HG03159 (cell line): ENCODE data around the gene MYLIP.

ENCODE experiments used
- ATAC-seq: cut with Tn5 transposase; IDR thresholded peaks from one replicate; pipeline ENCODE4 v1.9.1; 2021; ENCODE audit warnings: mild to moderate bottlenecking, moderate library complexity; ENCODE audit not compliant: unreplicated experiment

MYLIP gene

DNA sequence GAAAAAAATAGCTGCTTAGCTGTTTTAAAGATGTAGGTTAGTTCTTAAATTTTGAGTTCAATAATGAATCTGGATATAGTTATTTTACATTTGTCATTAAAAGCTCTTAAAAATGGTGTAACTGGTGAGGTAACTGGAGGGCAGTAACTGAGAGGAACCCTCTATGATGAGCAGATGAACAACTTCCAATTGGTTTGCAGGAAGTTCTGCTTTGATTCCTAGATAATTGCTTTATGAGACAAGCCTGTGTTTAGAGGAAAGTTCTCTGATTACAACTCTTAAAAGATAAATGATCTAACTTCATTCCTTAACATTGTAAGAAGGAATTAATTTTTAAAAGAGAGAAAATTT lies 8.5 kb downstream of the MYLIP start:
- no peak for ATAC-seq

DNA sequence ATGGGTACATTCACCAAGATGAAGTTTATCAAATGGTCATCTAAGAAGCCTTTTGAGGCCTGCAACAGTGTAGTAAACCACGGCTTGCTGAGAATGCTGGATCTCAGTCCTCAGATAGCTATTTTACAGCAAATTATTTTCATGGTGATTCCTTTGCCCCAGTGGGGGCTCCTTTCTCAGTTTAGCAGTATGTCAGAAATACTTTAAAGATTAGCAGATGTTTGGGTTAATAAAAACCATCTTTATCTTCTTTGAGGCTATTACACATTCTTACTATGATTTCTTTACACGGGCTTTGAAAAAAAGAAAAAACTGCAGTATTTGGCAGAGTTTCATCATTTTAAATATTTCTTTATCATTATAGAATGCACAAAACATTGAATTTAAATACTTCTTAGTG lies 10.7 kb downstream of the MYLIP start:
- ATAC-seq = no peak

DNA sequence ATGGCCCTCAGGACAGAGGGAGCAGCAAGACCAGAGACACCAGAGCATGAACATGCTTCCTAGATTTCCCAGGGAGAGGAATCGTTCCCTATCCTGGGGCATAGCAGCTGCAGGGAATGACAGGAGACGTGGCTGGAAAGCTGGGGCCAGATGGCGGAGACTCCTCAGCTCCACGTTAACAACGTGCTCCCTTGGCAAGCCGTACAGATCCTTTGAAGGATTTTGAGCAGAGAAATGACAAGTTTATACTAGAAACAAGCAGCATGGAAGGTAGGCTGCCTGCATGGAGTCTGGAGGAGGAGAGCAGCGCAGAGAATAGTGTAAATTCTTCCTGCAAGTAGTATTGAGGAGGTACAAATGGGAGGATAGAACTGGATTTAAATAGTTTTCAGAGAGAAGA lies 11.7 kb downstream of the MYLIP start:
- no peak for ATAC-seq

DNA sequence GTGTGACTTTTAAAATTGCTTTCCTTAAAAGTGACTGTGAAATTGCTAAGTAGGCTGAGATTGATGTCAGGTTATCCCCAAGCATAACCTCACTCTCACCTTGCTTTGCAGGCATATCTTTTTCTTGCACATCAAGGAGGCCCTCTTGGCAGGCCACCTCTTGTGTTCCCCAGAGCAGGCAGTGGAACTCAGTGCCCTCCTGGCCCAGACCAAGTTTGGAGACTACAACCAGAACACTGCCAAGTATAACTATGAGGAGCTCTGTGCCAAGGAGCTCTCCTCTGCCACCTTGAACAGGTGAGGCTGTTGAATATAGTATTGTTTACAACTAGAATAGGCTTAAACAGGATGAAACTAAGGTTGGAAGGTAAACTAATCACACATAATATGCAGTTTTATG lies 12.6 kb downstream of the MYLIP start:
- no peak for ATAC-seq

DNA sequence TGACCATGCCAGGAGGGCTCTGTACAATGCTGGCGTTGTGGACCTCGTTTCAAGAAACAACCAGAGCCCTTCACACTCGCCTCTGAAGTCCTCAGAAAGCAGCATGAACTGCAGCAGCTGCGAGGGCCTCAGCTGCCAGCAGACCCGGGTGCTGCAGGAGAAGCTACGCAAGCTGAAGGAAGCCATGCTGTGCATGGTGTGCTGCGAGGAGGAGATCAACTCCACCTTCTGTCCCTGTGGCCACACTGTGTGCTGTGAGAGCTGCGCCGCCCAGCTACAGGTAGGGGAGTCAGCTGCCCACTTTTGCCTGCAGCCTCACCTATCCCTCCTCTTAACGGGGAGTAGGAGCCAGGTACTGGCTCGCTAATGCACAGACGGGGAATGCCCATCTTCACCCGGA lies 16.2 kb downstream of the MYLIP start:
- no peak for ATAC-seq

DNA sequence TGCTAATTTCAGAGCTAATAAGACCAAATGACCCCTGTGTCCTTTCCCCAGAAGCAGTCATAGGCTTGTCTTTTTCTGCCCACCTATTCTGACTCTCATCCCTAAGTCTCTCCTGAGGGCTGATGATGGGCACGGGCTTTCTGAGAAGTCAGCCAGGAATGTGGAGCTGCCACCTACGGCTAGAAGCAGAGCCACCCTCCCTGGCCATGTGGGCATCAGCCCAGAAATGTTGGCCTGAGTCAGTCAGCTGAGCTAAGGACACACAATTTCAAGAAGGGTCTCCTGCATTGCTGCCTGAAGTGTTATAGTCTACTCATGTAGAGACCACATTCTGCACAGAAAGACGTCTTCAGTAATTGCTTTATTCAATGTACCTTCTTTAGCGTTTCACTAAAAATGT lies 17.1 kb downstream of the MYLIP start:
- ATAC-seq = no peak

DNA sequence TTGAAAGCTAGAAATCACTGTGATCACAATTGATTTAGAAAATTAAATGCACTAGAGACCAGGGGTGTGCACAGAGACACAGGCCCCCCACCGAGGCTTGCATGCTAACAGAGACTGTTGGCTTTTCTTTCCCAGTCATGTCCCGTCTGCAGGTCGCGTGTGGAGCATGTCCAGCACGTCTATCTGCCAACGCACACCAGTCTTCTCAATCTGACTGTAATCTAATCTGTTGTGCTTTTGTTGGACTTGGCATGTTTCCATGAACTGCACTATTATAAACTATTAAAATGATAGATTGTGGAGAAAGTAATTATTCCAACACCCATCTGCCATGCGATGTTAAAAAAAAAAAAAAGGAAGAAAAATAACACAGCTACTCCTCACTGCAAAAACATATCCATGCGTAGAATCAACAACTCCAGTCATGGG lies 17.7 kb downstream of the MYLIP start:
- no peak for ATAC-seq

DNA sequence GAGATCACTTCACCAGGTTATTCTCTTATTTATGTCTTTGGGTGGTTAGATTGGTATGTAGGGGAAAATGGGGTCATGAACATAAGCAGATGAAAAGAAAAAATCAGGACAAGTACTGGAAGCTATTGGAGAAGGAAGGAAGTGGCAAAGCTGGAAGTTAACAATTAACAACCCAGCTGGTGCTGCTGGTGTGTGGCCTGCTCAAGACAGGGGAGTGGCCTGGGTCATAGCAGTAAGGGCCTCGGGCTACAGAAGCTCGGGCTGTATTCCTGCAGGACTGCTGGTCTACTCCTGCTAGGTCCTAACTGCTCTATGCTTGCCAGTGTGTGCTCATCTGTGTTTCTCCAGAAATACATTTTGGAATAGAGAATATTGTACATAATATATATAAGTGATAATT lies 19.6 kb downstream of the MYLIP start:
- no peak for ATAC-seq

DNA sequence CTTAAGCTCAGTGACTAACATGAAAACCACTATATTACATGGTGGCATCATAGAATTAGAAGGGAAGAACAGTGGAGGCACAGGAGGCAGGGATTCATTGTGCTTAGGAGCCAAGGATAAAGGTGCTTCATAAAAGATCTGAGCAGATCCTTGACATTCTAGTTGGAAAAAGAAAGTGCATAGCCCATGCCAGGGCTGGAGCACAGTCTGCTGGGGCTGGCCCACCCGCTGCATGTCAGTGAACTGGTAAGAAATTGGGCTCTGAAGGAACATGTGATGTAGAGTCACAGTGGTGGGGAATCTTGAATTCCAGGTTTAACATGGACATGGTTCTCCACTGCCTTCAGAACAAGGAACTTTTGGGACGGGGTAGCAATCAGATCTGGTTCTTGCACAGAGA lies 20.4 kb downstream of the MYLIP start:
- ATAC-seq = no peak

DNA sequence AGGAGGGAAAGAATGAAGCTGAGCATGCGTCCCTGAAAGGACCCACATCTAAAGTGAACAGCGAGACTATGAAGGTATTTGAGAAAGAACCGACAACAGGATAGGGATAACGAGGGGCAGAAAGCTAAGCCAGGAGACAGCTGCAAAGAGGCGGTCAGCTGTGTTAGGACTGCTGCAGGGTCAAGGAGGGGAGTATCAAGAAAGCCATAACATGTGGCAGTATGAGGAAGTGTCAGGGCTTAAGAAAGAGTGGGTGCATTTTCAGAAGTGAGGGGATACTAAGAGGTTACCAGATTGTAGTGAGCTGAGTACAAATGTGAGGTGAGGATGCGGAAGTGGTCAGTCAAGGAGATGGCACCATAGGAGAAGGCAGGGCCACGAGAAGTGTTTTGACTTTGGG lies 21.2 kb downstream of the MYLIP start:
- no peak for ATAC-seq

DNA sequence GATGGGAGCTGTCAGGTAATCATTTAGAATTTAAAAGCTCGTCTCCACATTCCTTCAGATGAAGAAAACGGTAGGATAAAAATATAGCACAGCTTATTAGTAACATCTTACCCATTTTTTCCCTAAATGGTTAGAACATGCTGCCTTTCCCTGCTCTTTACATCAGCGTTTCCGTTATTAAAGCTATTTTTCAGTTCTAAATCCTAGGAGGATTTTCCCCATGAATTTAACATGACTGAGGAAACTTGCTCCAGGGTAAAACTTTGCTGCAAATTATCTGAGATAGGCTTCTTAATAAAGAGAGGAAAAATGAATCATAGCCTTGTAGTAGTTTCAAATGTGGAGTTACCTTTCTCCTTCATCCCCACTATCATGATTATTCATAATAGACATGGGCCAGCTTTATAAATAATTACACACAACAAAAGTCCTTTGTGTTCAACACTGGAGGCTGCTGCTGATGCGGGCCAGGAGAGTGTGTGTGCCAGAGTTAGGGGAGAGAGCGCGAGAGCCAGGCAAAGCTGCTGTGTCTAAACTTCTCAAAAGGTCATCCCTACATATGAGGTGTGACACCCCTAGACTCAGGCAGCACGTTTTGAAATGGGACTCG lies 24.4 kb downstream of the MYLIP start:
- no peak for ATAC-seq

DNA sequence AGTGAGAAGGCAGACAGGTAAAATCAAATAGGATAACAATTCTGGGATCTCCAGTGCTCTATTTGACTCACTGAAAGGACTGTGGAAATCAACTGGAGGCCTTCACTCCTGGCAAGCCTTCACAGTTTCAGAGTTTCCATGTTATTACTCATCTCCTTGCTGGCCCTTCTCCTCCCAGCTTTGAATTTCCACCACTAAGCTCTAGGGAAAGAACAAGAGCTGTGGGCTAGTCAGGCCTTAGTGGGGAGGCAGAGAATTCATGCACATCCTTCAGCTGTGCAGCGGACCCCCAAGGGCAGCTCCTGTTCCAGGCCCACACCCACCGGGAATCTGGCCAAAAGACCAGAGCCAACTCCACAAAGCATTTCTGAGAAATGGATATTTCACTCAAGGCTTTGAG lies 26.0 kb downstream of the MYLIP start:
- ATAC-seq = no peak

DNA sequence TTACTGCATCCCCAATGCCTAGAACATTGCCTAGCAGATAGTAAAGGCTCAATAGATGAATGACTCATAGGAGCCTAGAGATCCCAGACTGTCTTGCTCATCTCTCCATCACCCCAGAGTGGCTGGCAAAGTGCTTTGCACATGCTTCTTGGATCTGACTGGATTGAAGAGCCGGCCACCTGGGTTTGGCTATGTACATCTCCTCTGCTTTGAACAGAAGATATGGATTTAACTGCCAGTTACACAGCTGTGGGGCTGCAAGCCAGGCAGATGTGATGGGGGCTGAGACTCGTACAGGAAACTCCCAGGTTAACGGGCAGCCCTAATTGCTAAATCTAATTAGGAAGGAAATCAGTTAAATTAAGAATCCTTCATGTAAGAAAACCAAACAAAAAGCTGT lies 28.6 kb downstream of the MYLIP start:
- ATAC-seq = no peak

DNA sequence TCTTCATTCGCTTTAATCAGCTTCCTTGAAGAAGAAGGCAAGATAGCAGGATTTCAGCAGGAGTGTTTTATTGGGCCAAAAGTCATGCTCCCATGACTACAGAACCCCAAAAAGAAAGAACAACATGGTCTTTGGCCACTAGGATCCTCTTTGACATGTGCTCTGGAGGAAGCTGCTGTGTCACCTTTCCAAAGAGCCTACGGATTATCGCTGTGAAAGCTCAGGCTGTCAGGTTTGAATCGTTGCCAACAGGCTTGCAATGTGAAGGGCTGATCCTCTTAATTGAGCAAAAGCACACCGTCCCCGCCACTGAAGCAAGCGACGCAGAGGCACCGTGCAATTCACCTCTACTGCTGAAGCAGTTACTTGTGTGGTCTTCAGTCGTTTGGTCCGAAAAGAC lies 29.0 kb downstream of the MYLIP start:
- ATAC-seq = no peak

DNA sequence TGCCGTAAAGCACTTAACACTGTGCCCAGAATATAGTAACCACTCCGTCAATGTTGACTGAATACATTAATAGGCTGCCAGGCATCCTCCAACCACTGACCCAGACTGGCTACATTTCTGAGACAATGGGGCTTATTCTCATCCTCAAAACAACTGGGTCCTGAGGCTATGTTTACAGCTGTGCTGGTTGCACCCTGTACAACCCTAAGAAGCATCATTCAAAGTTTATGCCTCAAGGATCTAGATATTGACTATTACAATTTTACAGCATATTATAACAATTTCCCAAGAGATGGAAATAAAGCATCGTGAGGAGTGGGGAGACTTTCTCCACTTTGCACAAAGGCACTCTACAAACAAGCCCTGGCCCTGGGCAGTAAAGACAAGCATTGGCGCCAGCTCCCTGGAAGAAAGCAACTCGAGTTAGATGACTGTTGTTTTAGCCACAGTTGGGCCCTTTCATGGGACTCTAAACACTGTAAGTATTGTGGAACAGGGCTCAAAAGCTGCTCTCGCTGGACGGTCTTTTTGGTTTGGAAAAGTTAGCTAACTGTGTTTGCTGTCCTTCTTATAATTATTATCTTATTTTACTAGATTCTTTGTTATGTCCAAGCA lies 30.2 kb downstream of the MYLIP start:
- no peak for ATAC-seq

DNA sequence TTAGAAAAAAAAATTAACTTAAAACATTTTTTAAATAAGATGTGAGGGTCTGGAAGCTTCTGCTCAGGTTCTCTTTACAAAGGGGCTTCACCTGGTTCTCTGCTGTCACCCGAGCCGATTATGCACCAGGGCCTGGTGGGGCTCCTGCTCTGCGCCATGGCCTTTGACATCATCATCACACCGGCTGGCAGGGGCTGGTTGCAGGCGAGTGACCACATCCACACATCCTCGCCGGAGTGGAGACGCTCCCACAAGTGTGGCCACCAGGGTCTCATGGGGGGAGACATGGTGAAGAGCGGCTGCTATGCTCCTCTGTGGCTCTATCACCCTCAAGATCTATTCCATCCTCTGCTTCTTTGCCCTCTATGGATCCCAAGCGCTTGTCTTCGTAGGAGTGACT lies 31.9 kb downstream of the MYLIP start:
- no peak for ATAC-seq

DNA sequence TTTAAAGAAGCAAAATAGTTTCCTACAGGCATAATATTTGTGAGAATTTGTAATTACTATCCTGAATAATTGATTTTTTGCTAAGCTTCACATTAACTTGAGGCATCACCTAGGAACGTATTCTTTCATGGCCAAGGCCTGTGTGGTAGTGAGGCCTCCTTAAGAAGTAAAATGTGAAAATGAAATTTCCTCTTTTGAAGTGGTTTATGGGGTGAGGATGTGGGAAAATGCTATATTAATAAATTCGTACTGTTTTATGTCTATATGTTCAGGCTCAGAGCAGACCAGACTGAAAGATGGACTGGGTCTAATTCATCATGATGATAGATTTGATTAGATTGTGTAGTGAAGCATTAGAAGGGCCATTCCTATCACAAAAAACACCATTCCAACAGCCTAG lies 33.1 kb downstream of the MYLIP start:
- no peak for ATAC-seq

DNA sequence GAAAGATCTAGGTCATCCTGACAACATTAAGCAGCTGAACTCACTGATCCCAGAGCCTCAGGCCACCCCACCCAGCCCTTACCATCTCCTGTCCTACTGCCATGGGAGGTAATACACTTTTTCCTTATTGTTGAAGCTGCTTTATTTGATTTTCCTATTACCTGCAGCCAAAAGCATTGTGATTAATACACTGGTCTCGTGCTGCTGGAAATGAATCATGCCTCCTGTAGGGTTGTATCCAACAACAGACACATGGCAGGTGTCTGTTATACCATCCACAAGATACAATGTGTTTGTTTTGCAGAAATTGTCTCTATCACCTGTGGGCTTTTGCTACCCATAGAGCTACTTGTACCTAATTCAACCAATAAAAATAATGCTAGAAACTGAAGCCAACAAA lies 34.2 kb downstream of the MYLIP start:
- no peak for ATAC-seq

DNA sequence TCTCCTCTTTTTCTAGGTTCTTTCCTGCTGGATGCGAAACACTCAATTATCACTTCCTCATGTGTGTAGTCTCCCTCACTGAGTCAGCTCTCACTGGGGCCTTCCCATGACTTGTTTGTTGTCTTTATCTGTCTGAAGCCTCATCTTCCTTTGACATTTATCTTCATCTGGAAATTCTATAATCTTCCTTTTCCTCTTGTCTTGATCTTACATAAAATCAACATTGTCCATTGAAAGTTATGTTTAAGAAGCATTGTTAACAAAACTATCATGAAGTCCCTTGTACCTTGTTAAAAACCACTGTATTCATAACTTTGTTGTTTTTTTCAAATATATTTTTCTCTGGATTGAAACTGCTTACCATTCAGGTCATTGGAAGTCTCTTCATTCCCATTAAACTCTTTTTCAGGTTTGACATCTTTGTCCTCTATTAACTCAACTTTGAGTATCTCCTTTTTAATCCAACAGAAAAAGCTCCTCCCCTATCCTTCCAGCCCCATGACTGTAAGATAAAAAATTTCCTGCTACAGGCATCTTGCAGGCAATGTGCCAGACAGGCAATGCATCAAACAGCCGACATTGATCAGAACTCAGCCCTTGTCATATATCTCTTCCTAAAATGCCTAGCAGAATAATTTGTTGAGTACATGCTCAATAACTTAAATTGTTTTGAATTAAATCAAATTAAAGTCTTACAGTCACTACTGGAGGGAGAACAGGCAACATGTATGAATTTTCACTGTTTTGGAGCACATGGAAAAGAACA lies 34.8 kb downstream of the MYLIP start:
- no peak for ATAC-seq

DNA sequence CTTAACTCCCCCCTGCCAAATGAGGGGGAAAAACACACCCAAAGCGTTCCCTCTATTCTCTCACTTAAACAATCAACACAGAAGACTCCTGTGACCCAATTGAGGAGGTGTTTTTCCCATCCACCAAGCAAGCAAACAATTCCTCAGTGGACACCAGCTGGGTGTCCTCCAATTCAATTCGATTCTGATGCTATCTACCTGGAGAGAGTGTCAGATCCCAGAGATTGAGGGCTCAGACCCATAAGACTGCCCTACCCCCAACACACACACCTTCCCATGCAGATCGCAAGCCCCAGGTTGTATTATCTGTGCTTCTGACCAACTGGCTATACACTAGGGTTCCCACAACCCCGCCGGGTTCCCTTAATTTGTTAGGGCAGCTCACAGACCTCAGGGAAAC lies 36.8 kb downstream of the MYLIP start:
- no peak for ATAC-seq

DNA sequence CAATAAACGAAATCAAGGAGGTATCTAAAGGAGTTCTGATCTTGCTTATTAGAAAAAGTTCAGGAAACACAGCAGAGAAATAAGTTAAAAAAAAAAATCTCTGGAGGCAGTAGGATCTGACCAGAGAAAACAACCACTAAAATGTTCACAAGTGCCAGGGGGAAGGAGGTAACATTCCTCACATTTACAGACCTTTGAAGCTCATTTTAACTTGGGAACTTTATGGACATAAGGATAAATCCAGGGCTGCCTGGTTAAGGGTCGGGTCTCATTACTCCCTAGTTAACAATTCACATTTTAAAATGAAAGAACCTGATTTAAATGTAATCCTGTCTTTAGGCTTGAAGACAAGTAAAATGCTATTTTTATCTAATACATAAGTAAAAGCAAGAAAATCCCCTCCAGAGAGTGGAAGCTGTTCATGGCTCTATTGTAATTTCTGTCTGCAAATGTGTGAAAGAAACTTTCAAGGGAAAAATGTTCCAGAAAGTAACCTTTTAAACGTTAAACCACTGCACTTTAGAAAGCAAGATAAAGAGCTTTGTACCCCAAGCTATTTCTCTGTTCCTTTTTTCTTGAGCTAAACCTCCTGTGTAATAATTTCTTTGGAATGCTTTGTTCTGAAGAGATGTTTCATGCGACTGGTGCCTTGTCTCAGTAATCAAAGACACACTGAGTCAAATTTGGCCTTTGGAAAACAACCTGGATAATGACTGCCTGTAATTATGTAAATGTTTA lies 38.2 kb downstream of the MYLIP start:
- ATAC-seq = no peak

DNA sequence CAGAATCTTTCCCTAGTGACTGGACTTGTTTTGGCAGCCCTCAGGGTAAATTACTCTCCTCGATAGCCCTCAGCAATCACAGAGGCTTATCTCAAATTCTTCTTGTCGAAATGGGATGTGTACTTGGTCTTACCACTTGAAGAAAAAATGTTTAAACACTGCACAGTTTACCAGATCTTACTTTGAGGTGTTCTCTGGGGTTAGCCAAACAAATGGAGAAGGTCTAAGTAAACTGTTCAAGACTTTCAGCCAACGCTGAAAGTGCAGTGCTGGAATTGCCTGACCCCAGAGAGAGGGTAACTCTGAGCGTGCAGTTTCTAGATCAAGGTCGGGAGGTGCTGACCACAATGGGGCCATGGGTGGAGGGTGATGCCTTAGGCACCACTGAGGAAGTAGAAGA lies 39.2 kb downstream of the MYLIP start:
- ATAC-seq = no peak
